Ramos (cell line): ENCODE data around the gene XPR1.

ENCODE experiments used
- in situ Hi-C: fragments of 300-500 bp; cut with MboI; formaldehyde crosslinking; loops from one replicate; pipeline ENCODE4 v1.14.3; 2022; ENCODE audit warnings: low sequenced_read_pairs; ENCODE audit not compliant: unreplicated experiment

Gene XPR1

DNA sequence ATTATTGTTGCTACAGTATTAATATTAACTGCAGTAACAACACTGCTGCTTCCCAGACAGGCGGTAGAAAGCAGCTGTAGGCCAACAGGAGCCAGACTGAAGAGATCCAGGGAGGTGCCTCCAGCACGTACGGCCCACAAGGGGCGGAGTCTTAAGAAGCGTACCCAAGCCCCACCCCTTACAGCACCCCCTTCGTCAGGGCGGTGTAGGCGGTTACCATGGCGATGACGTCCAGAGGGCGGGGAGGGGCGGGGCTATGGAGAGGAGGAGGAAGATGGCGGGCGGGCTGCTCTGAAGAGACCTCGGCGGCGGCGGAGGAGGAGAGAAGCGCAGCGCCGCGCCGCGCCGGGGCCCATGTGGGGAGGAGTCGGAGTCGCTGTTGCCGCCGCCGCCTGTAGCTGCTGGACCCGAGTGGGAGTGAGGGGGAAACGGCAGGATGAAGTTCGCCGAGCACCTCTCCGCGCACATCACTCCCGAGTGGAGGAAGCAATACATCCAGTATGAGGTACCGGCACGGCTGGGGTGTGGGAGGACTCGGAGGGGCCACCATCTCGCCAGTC lies at the start of gene XPR1:
Gene XPR1, plus strand, starts transcription at position 257 of the 560 bp plus-strand sequence. Its CDS starts 180 bp downstream, at position 437.
- in situ Hi-C loops, result no loop called here

DNA sequence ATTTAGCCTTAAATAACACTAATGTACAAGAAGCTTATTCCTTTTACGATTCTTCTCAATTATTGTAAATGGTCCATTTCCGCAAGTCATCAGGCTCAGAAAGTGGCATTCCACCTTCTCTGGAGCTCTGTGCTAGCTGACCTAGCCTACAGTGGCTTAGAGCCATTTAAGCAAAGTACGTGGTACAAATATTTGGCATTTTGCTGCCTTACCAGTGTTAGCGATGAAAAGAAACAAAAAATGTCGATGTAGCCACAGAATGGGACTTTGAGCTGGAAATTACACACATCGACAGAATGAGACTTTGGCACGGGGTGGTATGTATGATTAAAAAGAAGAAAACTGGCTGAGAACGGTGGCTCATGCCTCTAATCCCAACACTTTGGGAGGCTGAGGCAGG lies 47.0 kb upstream of the XPR1 start:
- in situ Hi-C loops, result no loop called here

DNA sequence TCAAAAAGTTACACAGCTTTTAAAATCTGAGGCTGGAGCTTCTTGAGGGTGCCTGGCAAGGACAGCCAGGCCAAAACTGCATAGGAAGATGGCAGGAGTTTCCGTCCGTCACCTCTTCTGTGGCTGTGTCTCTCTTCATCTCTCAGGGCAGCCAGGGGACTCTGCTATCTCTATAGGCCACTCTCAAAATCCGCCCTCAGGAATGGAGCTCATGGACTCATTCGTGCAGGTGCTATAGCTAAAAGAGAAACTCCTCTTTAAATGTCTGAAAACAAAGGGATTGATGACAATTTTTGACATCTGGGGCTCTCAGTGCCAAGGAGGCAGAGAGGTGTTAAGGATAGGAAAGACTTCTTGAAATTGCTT lies 45.8 kb upstream of the XPR1 start:
- in situ Hi-C loops, result no loop called here

DNA sequence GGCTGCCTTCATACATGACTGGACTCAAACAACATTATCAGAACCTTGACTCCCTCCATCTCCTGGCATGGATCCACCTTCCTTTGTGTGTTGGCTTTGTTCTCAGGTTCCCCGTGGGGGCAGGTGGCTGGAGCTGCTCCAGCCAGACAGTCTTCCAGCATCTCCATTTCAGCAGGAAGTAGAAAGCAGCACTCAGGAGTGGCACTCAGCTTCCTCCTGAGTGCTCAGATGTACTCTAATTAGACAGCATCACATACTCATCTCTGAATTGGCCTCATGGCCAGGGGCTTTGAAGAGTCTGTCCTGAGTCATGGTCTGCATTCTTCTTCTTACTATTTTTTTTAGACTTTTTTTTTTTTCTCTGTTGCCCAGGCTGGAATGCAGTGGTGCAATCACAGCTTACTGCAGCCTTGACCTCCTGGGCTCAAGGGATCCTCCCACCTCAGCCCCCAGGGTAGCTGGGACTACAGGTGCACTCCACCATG lies 45.1 kb upstream of the XPR1 start:
- in situ Hi-C loops, result no loop called here

DNA sequence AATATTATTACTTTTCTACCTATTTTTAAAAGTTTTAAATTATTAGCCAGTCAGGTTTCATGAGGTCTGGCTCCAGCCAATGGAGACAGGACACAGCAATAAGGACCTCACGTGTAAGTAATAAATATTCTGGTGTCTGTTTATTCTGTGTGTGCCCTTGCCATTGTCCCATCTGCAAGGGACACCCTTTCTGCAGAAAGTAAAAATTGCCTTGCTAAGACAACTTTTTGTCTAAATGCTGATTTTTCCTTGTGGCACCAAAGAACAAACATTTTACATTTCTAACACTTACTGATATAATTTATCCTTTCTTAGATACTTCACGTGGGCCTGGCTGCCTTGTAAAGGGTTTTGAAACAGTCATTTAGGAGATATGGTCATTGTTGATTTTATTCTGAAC lies 43.7 kb upstream of the XPR1 start:
- in situ Hi-C loops, result no loop called here

DNA sequence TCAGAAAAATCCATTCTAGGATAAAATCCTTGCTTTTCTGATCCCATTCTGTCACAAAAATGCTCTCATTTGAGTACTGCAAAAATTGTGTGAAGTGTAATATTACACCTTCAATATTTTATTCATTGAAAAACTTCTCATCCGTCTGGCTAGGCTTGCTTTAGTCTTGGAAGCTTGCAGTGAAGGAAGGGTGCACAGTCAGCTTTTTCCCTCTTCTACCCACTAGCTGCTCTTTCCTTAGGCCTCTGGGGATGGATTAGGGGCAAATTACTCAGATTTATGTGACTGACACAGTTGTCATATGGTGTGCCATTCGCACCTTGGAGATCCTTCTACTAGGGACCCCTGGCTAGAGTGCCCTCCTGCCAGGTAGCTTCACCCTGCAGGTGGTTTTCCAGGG lies 40.9 kb upstream of the XPR1 start:
- in situ Hi-C loops, result no loop called here

DNA sequence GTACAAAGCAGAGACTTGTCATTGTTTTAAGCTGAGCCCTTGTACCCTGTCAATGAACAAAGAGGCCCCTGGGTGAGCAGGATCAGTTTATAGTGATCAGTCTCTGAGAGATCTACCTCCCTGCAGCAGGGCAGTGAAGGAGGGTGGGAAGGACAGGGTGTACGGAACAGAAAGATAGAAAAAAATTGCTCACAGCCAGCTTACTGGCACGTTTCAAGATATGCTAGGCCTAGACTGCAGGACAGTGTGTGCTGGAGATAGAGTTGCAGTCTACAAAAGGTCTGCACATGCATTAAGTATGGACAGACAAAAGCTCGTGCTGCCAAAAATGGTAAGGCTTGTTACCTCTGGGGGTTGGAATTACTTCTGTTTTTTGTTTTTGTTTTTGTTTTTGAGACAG lies 38.4 kb upstream of the XPR1 start:
- in situ Hi-C loops, result no loop called here

DNA sequence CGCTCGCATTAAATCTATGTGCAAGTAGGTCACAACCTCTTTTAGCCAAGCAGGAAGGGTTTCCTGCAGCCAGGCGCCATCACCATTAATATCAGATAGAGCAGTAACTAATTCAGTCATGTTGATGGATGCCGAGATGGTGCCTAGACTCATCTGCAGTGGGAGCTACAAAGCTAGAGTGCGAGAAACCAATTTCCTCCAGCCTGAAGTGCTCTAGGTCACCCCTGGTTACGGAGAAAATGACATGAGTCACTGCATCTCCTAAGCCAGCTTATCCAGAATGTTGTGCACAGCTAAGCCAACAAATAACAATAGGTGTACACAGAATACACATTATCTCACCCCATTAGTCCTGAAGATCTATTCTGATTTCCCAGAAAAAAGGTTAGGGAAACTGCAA lies 37.1 kb upstream of the XPR1 start:
- in situ Hi-C loops, result no loop called here

DNA sequence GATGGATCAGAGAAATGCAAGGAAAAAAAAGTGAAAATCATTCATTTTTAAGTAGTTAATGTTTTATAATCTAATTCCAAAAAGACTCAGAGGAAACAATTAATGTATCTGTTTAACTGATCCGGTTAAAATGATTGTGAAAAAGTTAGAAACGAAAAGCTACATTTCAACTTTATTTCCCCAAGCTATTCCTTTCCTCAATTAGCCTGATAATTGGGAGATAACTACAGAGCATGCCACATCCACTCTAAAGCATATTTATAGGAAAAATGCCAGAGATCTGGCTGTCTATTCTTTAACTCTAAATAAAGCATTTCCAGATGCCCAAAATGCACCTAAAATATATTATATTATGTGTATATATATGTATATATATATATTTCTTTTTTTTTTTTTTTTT lies 35.9 kb upstream of the XPR1 start:
- in situ Hi-C loops, result no loop called here

DNA sequence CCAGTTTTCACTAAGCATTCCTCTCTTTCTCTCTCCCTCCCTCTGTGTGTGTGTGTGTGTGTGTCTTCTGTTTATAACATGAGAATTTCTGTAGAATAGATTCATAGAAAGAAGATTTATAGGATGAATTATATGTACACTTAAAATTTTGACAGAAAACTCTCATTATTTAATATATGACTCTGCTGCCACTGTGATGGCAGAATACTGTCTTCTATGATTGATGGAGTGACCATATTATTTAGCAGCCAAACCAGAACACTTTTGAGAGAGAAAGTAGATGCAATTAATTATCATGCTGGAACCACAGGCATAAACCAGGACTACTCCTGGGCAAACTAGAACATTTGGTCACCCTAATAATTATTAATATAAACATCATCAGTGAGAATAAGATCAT lies 34.3 kb upstream of the XPR1 start:
- in situ Hi-C loops, result no loop called here

DNA sequence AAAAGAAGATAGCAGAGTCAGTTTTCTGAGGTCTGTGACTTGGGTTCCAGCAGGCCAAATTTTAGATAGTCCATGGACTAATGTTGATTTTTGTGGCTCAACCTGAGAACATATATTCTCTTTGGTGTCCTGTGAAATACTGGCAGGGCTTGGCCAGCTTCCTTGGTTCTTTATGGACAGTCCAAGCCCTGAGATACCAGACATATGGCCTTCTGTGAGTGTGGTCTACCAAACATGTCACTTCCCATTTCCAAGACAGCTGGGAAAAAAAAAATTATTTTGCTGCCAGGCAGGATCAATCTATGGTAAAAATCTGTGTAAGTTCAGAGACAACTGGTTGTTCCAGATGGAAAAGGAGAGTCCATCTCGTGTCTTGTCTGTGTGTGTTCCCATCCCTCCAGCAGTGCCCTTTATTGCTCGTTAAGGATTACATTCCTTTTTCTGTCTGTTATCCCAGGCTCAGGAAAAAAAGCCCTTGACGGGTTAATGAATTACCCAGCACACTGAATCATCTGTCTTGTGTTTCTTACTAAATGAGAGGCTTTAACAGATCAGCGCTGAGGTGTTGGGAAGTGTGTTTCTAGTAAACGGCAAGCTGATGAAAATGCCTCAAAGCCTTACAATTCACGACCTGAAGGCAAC lies 33.4 kb upstream of the XPR1 start:
- in situ Hi-C loops, result no loop called here

DNA sequence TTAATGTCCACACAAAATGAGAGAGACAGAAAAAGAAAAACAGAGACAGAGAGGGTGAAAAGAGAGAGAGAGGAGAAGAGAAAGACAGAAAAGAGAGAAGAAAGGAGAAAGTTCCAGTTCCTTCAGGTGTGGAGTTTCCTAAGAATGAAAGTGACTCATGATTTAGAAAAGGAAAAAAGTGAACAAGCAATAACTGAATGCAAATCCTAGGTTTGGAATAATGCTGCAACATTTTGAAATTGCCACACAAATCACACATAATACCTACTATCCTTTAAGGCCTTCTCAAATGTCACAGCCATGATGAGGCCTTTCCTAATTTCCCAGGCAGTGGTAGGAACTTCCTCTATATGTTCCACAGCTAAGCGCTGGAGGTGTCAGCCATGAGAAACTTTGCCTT lies 31.5 kb upstream of the XPR1 start:
- in situ Hi-C loops, result no loop called here

DNA sequence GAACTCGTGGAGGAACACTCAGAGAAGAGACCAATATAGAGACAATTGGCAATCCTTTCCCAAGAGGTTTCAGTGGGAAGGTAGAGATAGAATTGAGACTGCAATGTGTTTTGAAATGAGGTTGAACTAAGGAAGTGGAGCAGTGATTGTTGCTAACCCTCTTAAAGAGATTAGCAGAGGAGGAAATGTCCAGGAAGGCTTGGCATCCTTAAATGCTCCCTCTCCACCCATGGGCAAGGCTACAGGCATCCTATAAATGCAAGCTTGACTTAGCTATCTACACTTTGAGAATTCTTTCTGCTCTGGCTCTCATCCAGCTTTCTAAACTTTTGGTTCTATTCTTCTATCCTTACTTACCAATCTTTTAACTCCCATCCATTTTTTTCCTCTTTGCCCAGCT lies 30.3 kb upstream of the XPR1 start:
- in situ Hi-C loops, result no loop called here

DNA sequence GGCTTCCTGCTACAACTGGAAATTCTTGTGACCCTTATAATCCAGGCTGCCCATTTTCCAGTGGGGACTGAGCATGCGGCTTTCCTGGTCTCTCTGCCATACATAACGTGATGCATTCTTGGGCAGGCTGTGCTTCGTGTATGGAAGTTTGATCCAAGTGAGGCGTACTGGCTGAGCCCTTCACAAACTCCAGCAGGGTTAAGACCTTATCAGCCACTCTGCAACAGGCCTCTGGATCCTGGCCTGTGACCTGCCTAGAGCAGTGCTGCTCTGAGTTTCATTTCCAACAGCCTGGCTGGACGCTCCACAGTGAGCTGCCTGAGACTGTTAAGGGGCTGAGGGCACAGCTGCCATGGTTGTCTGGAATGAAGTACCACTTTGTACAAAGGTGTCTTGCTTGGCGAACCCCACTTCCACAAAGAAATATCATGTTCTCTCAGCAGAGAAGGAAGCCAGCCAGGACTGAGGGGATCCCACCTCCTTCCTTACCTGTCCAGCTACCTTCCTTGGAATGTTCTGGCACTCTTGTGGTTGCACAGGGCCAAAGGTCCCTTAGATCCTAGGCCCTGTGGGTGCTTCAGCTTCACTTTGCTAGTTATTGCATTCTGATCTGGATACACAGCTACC lies 28.5 kb upstream of the XPR1 start:
- in situ Hi-C loops, result no loop called here

DNA sequence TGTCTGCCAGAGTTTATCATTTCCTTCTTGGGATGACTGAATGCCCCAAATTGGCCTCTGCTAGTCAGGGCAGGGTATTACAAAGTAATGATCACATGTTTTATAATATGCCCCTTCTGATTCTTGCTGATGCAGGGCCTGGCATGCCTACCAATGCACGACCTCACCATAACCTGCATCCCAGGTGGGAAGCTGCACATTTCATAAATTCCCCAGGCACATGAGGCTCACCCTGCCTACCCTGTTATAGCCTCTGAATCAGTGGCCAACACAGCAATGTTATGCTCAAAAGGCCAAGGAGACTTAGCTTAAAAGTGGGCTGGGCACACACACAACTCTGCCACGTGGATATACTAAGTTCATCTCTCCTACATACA lies 28.0 kb upstream of the XPR1 start:
- in situ Hi-C loops, result no loop called here

DNA sequence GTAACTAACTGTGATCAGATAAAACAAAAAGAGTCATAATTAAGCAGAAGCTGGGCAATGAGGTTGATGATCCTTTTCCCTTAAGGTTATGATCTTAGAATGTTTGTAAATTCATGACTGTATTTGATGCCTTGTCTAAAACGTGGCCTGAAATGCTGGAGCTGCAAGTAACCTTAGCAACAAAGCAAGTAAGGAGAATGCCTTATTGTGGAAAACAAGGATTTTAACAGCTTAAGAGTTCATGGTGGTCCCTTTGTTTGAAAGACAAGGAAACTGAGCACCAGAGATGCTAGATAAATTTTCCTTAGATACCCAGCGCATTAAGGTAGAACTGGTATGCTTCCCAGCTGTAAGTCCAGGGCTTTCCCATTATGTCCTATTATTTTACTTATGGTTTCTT lies 25.7 kb upstream of the XPR1 start:
- in situ Hi-C loops, result no loop called here

DNA sequence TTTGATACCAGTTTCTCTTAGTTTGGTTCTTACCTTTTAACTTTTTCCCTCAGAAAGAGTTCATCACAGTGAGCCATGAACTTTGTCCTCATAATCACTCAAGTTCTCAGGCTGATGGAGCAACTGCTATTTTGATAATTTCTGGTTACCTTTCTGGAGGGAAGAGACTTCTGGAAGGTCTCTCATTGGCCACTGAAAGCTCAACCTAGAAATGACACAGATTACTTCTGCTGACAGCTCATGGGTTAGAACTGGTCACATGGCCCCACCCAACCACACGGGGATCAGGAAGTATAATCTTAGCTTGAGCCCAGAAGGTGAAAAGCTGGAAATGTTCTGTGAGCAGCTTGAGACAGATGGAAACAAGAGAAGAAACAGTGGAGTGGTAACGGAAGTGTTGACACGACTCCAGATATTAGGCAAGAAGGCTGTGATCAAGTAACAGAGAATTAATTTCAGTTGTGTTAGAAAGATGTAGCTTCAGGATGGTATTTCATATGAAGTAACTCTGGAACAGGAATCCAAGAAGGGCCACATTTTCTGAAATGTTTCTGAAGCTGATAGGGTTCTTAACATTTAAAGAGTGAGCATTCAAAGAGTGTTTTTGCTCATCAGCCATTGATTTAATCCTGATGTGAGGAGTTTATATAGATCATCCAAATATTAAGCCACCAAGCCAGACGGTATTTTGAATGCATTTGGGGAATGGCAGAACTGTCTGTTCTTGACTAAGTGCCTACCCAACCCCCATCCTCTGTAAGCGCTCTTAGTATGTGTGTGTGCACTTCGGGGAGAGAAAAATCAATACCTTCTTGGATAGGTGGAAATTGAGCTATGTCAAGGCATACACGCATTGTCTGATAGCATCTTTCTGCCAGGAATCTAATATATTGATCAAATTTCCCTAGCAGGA lies 21.9 kb upstream of the XPR1 start:
- in situ Hi-C loops, result no loop called here

DNA sequence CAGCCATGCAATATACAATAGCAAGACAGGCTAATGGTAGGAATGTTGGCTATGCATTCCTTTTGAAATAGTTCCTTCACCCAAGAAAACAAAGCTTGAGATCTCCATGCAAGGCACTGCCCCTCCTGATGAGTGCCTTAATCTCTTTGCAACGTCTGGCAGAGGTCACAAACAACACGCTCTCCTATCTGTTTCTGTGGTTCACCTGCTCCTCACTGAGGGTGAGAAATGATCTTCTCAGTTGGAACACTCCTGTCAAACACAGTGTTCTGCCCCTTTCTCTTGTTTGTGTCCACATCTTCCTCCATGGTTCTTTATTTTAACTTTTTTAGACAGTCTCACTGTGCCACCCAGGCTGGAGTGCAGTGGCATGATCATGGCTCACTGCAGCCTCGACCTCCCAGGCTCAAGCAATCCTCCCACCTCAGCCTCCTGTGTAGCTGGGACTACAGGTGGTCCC lies 21.2 kb upstream of the XPR1 start:
- in situ Hi-C loops, result no loop called here

DNA sequence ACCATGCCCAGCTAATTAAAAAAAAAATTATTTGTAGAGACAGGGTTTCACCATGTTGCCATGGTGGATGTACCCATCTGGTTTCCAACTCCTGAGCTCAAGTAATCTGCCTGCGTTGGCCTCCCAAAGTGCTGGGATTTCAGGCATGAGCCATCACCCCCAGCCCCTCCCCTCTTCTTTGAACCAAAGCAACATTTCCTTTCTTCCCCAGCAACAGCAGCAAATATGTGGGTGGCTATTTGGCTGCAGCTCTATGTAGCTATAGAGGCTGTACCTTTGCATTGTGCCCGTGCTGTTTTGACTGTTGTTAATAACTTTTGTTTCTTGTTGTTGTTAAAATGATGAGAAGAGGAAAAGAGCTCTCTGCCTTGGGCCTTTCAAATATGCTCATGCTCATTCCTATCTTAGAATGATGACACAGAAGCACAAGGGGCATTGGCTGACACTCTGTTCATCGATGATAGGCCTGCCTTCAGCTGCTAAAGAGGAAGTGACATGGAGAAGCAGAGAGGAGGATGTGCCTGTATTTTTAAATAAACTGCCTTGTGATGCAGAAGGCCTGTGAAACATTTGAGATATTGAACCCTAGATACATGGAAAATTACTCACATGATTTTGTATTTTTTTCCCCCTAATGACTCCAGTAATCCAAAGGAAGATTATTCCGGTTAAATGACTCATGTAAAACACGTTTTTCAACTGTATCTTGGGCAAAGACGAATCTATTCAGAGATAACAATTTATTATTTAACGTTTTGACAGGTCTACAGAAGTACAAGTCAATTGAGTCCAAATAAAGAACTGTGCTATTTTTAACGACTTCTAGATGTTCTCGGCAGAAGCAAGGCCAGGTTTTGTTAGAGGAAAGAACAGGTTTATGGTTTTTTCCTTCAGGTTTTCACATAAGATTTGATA lies 20.5 kb upstream of the XPR1 start:
- in situ Hi-C loops, result no loop called here

DNA sequence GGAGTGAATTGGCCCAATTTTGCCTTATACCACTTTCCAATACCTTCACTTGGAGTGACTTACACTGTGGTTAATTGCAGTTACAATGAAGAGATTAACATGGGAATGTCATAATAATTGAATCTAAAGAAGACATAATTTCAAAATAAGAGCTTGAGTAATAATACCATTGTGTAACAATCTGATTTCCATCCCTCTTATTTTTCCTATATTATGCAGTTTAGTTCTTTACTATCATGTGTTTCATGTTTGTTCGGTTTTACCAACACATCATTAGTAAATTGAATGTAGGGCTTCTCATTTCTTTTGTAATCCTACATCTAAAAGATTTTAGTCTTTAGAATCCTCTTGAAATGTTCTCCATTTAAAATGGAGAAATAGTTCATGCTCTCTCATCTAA lies 19.2 kb upstream of the XPR1 start:
- in situ Hi-C loops, result no loop called here
